H1 (cell line): Measurements from ENCODE around the gene BARX1. TPM values are rescaled to one million over a fixed set of nuclear protein-coding genes. Genes with fewer than 3 reads are reported as not detected.

Experiments
- CTCF ChIA-PET: fragments of 300-600 bp; sonication (Branson Sonifier 250); formaldehyde crosslinking; loops from one replicate; lab custom pipeline; 2021; ENCODE audit not compliant: partially characterized antibody; lab: Charles Lee
- POLR2A ChIA-PET: fragments of 300-600 bp; sonication (Branson Sonifier 250); formaldehyde crosslinking; loops from one replicate; lab custom pipeline; 2021; ENCODE audit warnings: inconsistent platforms; ENCODE audit not compliant: partially characterized antibody; lab: Charles Lee
- DNase-seq, 2 experiments: peaks; one replicate each; pipeline versions ENCODE4 v3.0.0 to v3.0.0-alpha.2; 2010 to 2022; ENCODE audit warnings: low spot score in 2 of 2, low read depth in 1 of 2, mixed read lengths in 1 of 2
- FAIRE-seq: peaks from 2 replicates; lab custom pipeline; 2011; peaks lifted over from hg19 to GRCh38; lab: Jason Lieb, UNC
- H2AFZ ChIP-seq: 2 replicates; pipeline ENCODE4 v1.8.1; 2012; ENCODE audit warnings: low read length, inconsistent platforms
- H2AK5ac ChIP-seq: 2 replicates; pipeline ENCODE4 v1.6.1; 2013; ENCODE audit warnings: low read depth, low read length
- H2BK120ac ChIP-seq: replicated peaks from 2 replicates; pipeline ENCODE3; 2013; ENCODE audit warnings: low read depth, low read length, inconsistent platforms
- H2BK12ac ChIP-seq: 2 replicates; pipeline ENCODE4 v1.6.1; 2013; ENCODE audit warnings: low read depth, low read length
- H2BK15ac ChIP-seq: 2 replicates; pipeline ENCODE4 v1.6.1; 2013; ENCODE audit warnings: low read length
- H2BK20ac ChIP-seq: 2 replicates; pipeline ENCODE4 v1.6.1; 2013; ENCODE audit warnings: low read length
- H2BK5ac ChIP-seq: 2 replicates; pipeline ENCODE4 v1.6.1; 2013; ENCODE audit warnings: low read depth, low read length
- H3K14ac ChIP-seq: 2 replicates; pipeline ENCODE4 v1.6.1; 2013; ENCODE audit warnings: inconsistent platforms; ENCODE audit not compliant: insufficient read length
- H3K18ac ChIP-seq: 2 replicates; pipeline ENCODE4 v1.6.1; 2013; ENCODE audit warnings: low read length; ENCODE audit errors: extremely low read depth
- H3K23ac ChIP-seq: 2 replicates; pipeline ENCODE4 v1.6.1; 2013; ENCODE audit warnings: inconsistent platforms; ENCODE audit not compliant: insufficient read length
- H3K23me2 ChIP-seq: 2 replicates; pipeline ENCODE4 v1.6.1; 2013; ENCODE audit warnings: low read depth, low read length
- H3K27ac ChIP-seq: 2 replicates; pipeline ENCODE4 v1.6.1; 2011; ENCODE audit warnings: low read depth, low read length, inconsistent platforms
- H3K27me3 ChIP-seq, 4 experiments: replicated peaks in 1 of 4; 1 replicate in 1 of 4; 2 replicates in 3 of 4; pipeline versions ENCODE4 v1.6.1 to v1.8.1; 2011 to 2013; ENCODE audit warnings: low read length in 3 of 4, mild to moderate bottlenecking in 3 of 4, inconsistent platforms in 2 of 4, mixed read lengths in 2 of 4, moderate library complexity in 1 of 4; ENCODE audit not compliant: control insufficient read depth in 3 of 4, insufficient read depth in 3 of 4; ENCODE audit errors: extremely low read depth in 1 of 4
- H3K36me3 ChIP-seq, 4 experiments: 2 replicates each; pipeline versions ENCODE4 v1.6.1 to v1.8.1; 2011 to 2013; ENCODE audit warnings: mild to moderate bottlenecking in 4 of 4, low read length in 3 of 4, moderate library complexity in 2 of 4, control low read depth in 1 of 4, inconsistent platforms in 1 of 4; ENCODE audit not compliant: insufficient read depth in 4 of 4, control insufficient read depth in 2 of 4
- H3K4ac ChIP-seq: replicated peaks from 2 replicates; pipeline ENCODE3; 2013; ENCODE audit warnings: low read length, low read depth, mixed read lengths, inconsistent platforms; ENCODE audit not compliant: insufficient read length
- H3K4me1 ChIP-seq, 4 experiments: replicated peaks in 1 of 4; 1 replicate in 1 of 4; 2 replicates in 3 of 4; pipeline versions ENCODE4 v1.6.1 to v1.8.1; 2011 to 2013; ENCODE audit warnings: low read length in 3 of 4, inconsistent platforms in 2 of 4, mixed read lengths in 1 of 4; ENCODE audit not compliant: insufficient read depth in 4 of 4, control insufficient read depth in 3 of 4
- H3K4me2 ChIP-seq, 2 experiments: 2 replicates each; pipeline versions ENCODE4 v1.6.1 to v1.8.1; 2011 to 2013; ENCODE audit warnings: low read depth in 2 of 2, low read length in 2 of 2, control low read depth in 1 of 2, inconsistent platforms in 1 of 2, mild to moderate bottlenecking in 1 of 2; ENCODE audit not compliant: insufficient read depth in 1 of 2
- H3K4me3 ChIP-seq, 4 experiments: fragments of 200-600, 300-600 bp in 1 of 4; sonication (generic), shearing (Covaris generic), sonication (Bioruptor Twin) in 1 of 4; 2 replicates each; pipeline versions ENCODE4 v1.5.1 to v1.8.1; 2011 to 2016; ENCODE audit warnings: low read length in 4 of 4, low read depth in 3 of 4, control low read depth in 2 of 4, inconsistent platforms in 2 of 4, mild to moderate bottlenecking in 2 of 4, mixed read lengths in 1 of 4, moderate library complexity in 1 of 4; ENCODE audit not compliant: insufficient read depth in 2 of 4; ENCODE audit errors: extremely low read depth in 1 of 4
- H3K56ac ChIP-seq: replicated peaks from 2 replicates; pipeline ENCODE3; 2013; ENCODE audit warnings: low read depth, mild to moderate bottlenecking, mixed read lengths, low read length, inconsistent platforms; ENCODE audit not compliant: insufficient read length
- H3K79me1 ChIP-seq: 2 replicates; pipeline ENCODE4 v1.6.1; 2013; ENCODE audit warnings: low read depth, low read length, control low read depth
- H3K79me2 ChIP-seq, 2 experiments: 2 replicates each; pipeline versions ENCODE4 v1.6.1 to v1.8.1; 2012 to 2013; ENCODE audit warnings: low read length in 2 of 2, mild to moderate bottlenecking in 2 of 2, inconsistent platforms in 1 of 2; ENCODE audit not compliant: insufficient read depth in 2 of 2, control insufficient read depth in 1 of 2
- H3K9ac ChIP-seq, 4 experiments: replicated peaks in 1 of 4; 1 replicate in 1 of 4; 2 replicates in 3 of 4; pipeline versions ENCODE4 v1.6.1 to v1.8.1; 2011 to 2013; ENCODE audit warnings: low read depth in 3 of 4, low read length in 3 of 4, control low read depth in 2 of 4, mild to moderate bottlenecking in 2 of 4, moderate library complexity in 2 of 4, inconsistent platforms in 1 of 4; ENCODE audit errors: extremely low read depth in 1 of 4
- H3K9me3 ChIP-seq, 2 experiments: 2 replicates each; pipeline versions ENCODE4 v1.6.1 to v1.8.1; 2012 to 2013; ENCODE audit warnings: mild to moderate bottlenecking in 2 of 2, moderate library complexity in 2 of 2, control low read depth in 1 of 2, inconsistent platforms in 1 of 2, low read depth in 1 of 2, low read length in 1 of 2, mixed read lengths in 1 of 2; ENCODE audit not compliant: insufficient read depth in 2 of 2
- H4K20me1 ChIP-seq, 2 experiments: replicated peaks in 1 of 2; 2 replicates each; pipeline versions ENCODE3 to v1.8.1; 2011 to 2013; ENCODE audit warnings: inconsistent platforms in 2 of 2, low read length in 2 of 2, mild to moderate bottlenecking in 1 of 2; ENCODE audit not compliant: insufficient read depth in 2 of 2, control insufficient read depth in 1 of 2
- H4K5ac ChIP-seq: 2 replicates; pipeline ENCODE4 v1.6.1; 2013; ENCODE audit warnings: low read length, low read depth, mixed read lengths, inconsistent platforms; ENCODE audit not compliant: insufficient read length
- H4K8ac ChIP-seq: 2 replicates; pipeline ENCODE4 v1.8.0; 2013; ENCODE audit warnings: mild to moderate bottlenecking, moderate library complexity, low read length, inconsistent platforms; ENCODE audit not compliant: insufficient read depth; ENCODE audit errors: extremely low read depth
- H4K91ac ChIP-seq: replicated peaks from 2 replicates; pipeline ENCODE3; 2013; ENCODE audit warnings: low read length, mixed read lengths, inconsistent platforms; ENCODE audit not compliant: insufficient read length
- E2F6 ChIP-seq: IDR thresholded peaks from 2 replicates; pipeline ENCODE4 v1.6.1; 2012; ENCODE audit warnings: inconsistent platforms
- EP300 ChIP-seq, 2 experiments: IDR thresholded peaks; 1 replicate in 1 of 2; 2 replicates in 1 of 2; pipeline ENCODE4 v1.6.1; 2011 to 2012; ENCODE audit warnings: low read depth in 2 of 2, low read length in 2 of 2, mild to moderate bottlenecking in 2 of 2, borderline replicate concordance in 1 of 2, inconsistent platforms in 1 of 2, moderate library complexity in 1 of 2
- EZH2 ChIP-seq: fragments of 200-600 bp; sonication (generic); IDR thresholded peaks from 2 replicates; pipeline ENCODE4 v1.7.1; 2012; ENCODE audit warnings: low read depth, mild to moderate bottlenecking, moderate library complexity, low read length, inconsistent platforms; ENCODE audit not compliant: severe bottlenecking
- MAX ChIP-seq: IDR thresholded peaks from 2 replicates; pipeline ENCODE4 v1.6.1; 2012; ENCODE audit warnings: inconsistent platforms
- RAD21 ChIP-seq, 2 experiments: IDR thresholded peaks in 1 of 2; conservative IDR thresholded peaks in 1 of 2; 2 replicates each; pipeline ENCODE4 v1.6.1; 2011; ENCODE audit warnings: low read depth in 2 of 2, low read length in 2 of 2, improper control_type of control experiment in 1 of 2, inconsistent platforms in 1 of 2, mild to moderate bottlenecking in 1 of 2, moderate library complexity in 1 of 2
- RXRA ChIP-seq: IDR thresholded peaks from 2 replicates; pipeline ENCODE4 v1.6.1; 2011; ENCODE audit warnings: low read depth, mild to moderate bottlenecking, low read length, moderate library complexity; ENCODE audit not compliant: insufficient read depth
- SP2 ChIP-seq: IDR thresholded peaks from 2 replicates; pipeline ENCODE4 v1.6.1; 2012; ENCODE audit warnings: mild to moderate bottlenecking, low read length, inconsistent platforms
- SP4 ChIP-seq: IDR thresholded peaks from 2 replicates; pipeline ENCODE4 v1.6.1; 2012; ENCODE audit warnings: low read length, inconsistent platforms
- SUZ12 ChIP-seq: fragments of 200-600 bp; sonication (generic); IDR thresholded peaks from 2 replicates; pipeline ENCODE4 v1.6.1; 2012; ENCODE audit warnings: mild to moderate bottlenecking, inconsistent platforms, low read length, moderate library complexity, mixed read lengths
- WGBS, 2 experiments: shearing (Covaris generic) in 1 of 2; methylation state at CpG; one replicate each; pipeline versions ENCODE4 v1.1.6 to v1.1.7; 2013 to 2015; ENCODE audit warnings: low lambda C conversion rate in 2 of 2, mixed read lengths in 2 of 2, inconsistent platforms in 1 of 2, low coverage in 1 of 2, missing lambda C conversion rate in 1 of 2; ENCODE audit not compliant: insufficient replicate concordance in 2 of 2, insufficient coverage in 1 of 2, insufficient read length in 1 of 2; ENCODE audit errors: extremely low coverage in 1 of 2, missing lambda C conversion rate in 1 of 2; 5-methylcytosine and 5-hydroxymethylcytosine counted together
- polyA plus RNA-seq, 7 experiments: library from polyadenylated mRNA; depleted of rRNA in 3 of 7; stranded (reverse) in 5 of 7; unstranded in 2 of 7; fragments of >200 nt in 5 of 7; fragments of 200-250 nt in 2 of 7; gene quantifications; 1 replicate in 5 of 7; 2 replicates in 1 of 7; 4 replicates in 1 of 7; pipeline versions ENCODE4 v1.2.1 to v1.2.3, GENCODE V29; 2011 to 2013; ENCODE audit warnings: missing spikeins in 2 of 7, mixed read lengths in 2 of 7
- total RNA-seq: library from RNA; stranded (reverse); fragmentation: NEBNext Ultra II Directional; extraction: Animal tissue kit (Norgen Biotek cat#: 25700); gene quantifications from 2 replicates; pipeline ENCODE4 v1.2.1, GENCODE V29; 2021

Gene BARX1
- total and polyA plus RNA-seq, 2 of the 8 experiments (the other 6 are each of a cell fraction or from before 2014, with no cell fraction given) = 0.79 to 2.6 TPM

GRCh38 chr9:93952784-93953495 is 2.2 kb downstream of the BARX1 start:
- H3K14ac ChIP-seq = no peak overlapping the region
- peak overlapping the region; percentile 48 for H2BK120ac ChIP-seq
- H3K27me3 ChIP-seq = peaks cover 96 to 99% (median 96%) of the 10 kb centered on the region in 4 experiments
- no peak overlapping the region for H2BK5ac ChIP-seq
- peak overlapping the region; percentile 95 for H2BK12ac ChIP-seq
- H3K4me1 ChIP-seq = peaks cover 0 to 62% (median 38%) of the 10 kb centered on the region in 4 experiments; a peak in 6 of 7 replicates
- peak overlapping the region; percentile 60 for H2AK5ac ChIP-seq
- H4K8ac ChIP-seq = peak overlapping the region; percentile 78; the same call in 1 of the 2 replicates
- H3K56ac ChIP-seq = no peak overlapping the region
- H3K79me2 ChIP-seq = no peaks in the 10 kb centered on the region
- H3K23ac ChIP-seq = no peak overlapping the region
- no peaks in the 10 kb centered on the region for H3K9me3 ChIP-seq
- H3K79me1 ChIP-seq = no peaks in the 10 kb centered on the region
- no peak overlapping the region for H4K5ac ChIP-seq
- H2BK20ac ChIP-seq = peak overlapping the region; percentile 98; the same call in 1 of the 2 replicates
- H3K4me3 ChIP-seq = peak overlapping the region in 1 of 4 experiments; percentile 4; a peak in 1 of 8 replicates
- H3K4me2 ChIP-seq = peak overlapping the region; percentile 66 to 92
- no peak overlapping the region for H3K9ac ChIP-seq
- peaks cover 23% of the 10 kb centered on the region for H3K23me2 ChIP-seq
- peak overlapping the region; percentile 48 for H3K4ac ChIP-seq
- peaks cover 9 to 34% of the 10 kb centered on the region in 2 experiments for H4K20me1 ChIP-seq
- peak overlapping the region; percentile 78; the same call in 1 of the 2 replicates for H3K18ac ChIP-seq
- peak in 1 of 2 experiments; percentile 65 for DNase-seq
- no peak overlapping the region for H3K27ac ChIP-seq
- H3K36me3 ChIP-seq = peaks cover 0 to 11% (median 0%) of the 10 kb centered on the region in 4 experiments; a peak in 1 of 8 replicates
- FAIRE-seq = no peak
- no peak overlapping the region for H2AFZ ChIP-seq
- 5% methylated on average over 43 of the region's 55 CpGs; no CpG with 5 or more reads in 1 of the 2 experiments for WGBS, 2 experiments
- peak overlapping the region; percentile 92; the same call in 1 of the 2 replicates for H2BK15ac ChIP-seq
- ChIA-PET CTCF (interaction anchor here (0.6 to 3.5 kb wide), 10 partner anchors 9 to 688 kb away, joined by 3 to 17 read pairs (median 4); no protein-coding TSS in a partner anchor), POLR2A (no interaction called here)
- peak overlapping the region; percentile 23 for H4K91ac ChIP-seq
- TF ChIP-seq MAX (peak; percentile 81; the same call in 1 of the 2 replicates), EP300 (IDR thresholded peaks at IDR 0.05; ENCODE audit: borderline replicate concordance in 1 of 2, low read depth in 2 of 2, low read length in 2 of 2) (no peak), RAD21 (IDR thresholded peaks at IDR 0.05 in 1 of 2, conservative IDR thresholded peaks at IDR 0.05 in 1 of 2; ENCODE audit: low read depth in 2 of 2, low read length in 2 of 2) (no peak), SUZ12 (peak; percentile 81), E2F6 (0 out of 2 replicates have a peak, but pooled peaks have one; percentile 32), RXRA (no peak), SP2 (no peak), EZH2 (peak; percentile 85), SP4 (0 out of 2 replicates have a peak, but pooled peaks have one; percentile 24)
